Panc1 (cell line): ENCODE measurements around the gene SPATA21.

ENCODE experiments used
- TCF7L2 ChIP-seq: IDR thresholded peaks from 2 replicates; pipeline ENCODE4 v1.6.1; 2011; ENCODE audit warnings: mild to moderate bottlenecking, low read depth, low read length, inconsistent platforms
- TF ChIP-seq, protein P1 (sequence below): fragments of 450-650 bp; IDR thresholded peaks from 2 replicates; pipeline ENCODE4 v1.5.1; 2017; ENCODE audit warnings: mild to moderate bottlenecking
- TF ChIP-seq, protein P2 (sequence below), 2 experiments: IDR thresholded peaks; 2 replicates each; pipeline ENCODE4 v1.6.1; 2011 to 2012; ENCODE audit warnings: low read depth in 2 of 2, control low read depth in 1 of 2, low read length in 1 of 2, mild to moderate bottlenecking in 1 of 2, moderate library complexity in 1 of 2; ENCODE audit not compliant: insufficient read depth in 1 of 2

DNA sequence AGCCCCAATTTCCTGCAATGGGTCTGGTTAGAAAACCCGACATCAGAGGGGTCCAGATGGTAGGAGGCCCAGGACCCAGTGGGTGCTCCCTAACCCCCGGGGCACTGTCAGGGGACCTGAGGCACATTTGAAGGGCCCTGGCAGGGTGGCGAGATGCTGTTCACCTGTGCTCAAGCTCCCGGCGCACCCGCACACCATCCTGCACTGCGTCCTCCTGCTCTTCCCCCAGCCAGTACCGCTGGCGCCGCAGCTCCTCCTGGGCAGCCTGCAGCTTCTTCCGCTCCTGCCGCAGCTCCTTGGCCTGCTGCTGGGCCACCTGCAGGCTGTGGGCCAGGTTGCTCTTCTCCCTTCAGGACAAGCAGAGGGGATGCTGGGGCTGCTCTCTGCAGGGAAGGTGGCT lies 40.9 kb upstream of the SPATA21 start:
- TF ChIP-seq, protein P1, sequence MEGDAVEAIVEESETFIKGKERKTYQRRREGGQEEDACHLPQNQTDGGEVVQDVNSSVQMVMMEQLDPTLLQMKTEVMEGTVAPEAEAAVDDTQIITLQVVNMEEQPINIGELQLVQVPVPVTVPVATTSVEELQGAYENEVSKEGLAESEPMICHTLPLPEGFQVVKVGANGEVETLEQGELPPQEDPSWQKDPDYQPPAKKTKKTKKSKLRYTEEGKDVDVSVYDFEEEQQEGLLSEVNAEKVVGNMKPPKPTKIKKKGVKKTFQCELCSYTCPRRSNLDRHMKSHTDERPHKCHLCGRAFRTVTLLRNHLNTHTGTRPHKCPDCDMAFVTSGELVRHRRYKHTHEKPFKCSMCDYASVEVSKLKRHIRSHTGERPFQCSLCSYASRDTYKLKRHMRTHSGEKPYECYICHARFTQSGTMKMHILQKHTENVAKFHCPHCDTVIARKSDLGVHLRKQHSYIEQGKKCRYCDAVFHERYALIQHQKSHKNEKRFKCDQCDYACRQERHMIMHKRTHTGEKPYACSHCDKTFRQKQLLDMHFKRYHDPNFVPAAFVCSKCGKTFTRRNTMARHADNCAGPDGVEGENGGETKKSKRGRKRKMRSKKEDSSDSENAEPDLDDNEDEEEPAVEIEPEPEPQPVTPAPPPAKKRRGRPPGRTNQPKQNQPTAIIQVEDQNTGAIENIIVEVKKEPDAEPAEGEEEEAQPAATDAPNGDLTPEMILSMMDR, result no peak
- TF ChIP-seq, protein P2, sequence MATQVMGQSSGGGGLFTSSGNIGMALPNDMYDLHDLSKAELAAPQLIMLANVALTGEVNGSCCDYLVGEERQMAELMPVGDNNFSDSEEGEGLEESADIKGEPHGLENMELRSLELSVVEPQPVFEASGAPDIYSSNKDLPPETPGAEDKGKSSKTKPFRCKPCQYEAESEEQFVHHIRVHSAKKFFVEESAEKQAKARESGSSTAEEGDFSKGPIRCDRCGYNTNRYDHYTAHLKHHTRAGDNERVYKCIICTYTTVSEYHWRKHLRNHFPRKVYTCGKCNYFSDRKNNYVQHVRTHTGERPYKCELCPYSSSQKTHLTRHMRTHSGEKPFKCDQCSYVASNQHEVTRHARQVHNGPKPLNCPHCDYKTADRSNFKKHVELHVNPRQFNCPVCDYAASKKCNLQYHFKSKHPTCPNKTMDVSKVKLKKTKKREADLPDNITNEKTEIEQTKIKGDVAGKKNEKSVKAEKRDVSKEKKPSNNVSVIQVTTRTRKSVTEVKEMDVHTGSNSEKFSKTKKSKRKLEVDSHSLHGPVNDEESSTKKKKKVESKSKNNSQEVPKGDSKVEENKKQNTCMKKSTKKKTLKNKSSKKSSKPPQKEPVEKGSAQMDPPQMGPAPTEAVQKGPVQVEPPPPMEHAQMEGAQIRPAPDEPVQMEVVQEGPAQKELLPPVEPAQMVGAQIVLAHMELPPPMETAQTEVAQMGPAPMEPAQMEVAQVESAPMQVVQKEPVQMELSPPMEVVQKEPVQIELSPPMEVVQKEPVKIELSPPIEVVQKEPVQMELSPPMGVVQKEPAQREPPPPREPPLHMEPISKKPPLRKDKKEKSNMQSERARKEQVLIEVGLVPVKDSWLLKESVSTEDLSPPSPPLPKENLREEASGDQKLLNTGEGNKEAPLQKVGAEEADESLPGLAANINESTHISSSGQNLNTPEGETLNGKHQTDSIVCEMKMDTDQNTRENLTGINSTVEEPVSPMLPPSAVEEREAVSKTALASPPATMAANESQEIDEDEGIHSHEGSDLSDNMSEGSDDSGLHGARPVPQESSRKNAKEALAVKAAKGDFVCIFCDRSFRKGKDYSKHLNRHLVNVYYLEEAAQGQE (IDR thresholded peaks at IDR 0.05; ENCODE audit: insufficient read depth in 1 of 2, low read depth in 2 of 2, low read length in 1 of 2), result no peak
- no peak for TF ChIP-seq TCF7L2
